GM19395 (cell line): ENCODE results near the gene FCHSD1.
A peak's percentile ranks its signal among the peaks of the same experiment; 100 is the strongest.

Source experiments
- ATAC-seq: cut with Tn5 transposase; IDR thresholded peaks from one replicate; pipeline ENCODE4 v1.9.1; 2021; ENCODE audit warnings: mild to moderate bottlenecking, moderate library complexity; ENCODE audit not compliant: unreplicated experiment

FCHSD1 gene

GRCh38 chr5:141650851-141651727 is at the start of gene FCHSD1:
Gene FCHSD1, minus strand, starts transcription at chr5:141651418. Its CDS starts 50 bp downstream, at chr5:141651368.
- ATAC-seq: peak; percentile 95

- ATAC-seq: no peak
These were observed 46.4 kb upstream of the FCHSD1 start for GRCh38 chr5:141697586-141697985.

- no peak for ATAC-seq
These were observed 45.2 kb upstream of the FCHSD1 start for GRCh38 chr5:141696431-141696830.

- ATAC-seq: no peak
These were observed 44.5 kb upstream of the FCHSD1 start for GRCh38 chr5:141695627-141696215.

- ATAC-seq: no peak
These were observed 43.3 kb upstream of the FCHSD1 start for GRCh38 chr5:141694479-141694878.

- ATAC-seq: no peak
These were observed 41.9 kb upstream of the FCHSD1 start for GRCh38 chr5:141692919-141693725.

- no peak for ATAC-seq
These were observed 41.3 kb upstream of the FCHSD1 start for GRCh38 chr5:141692533-141692888.

- ATAC-seq: peak; percentile 90
These were observed 40.8 kb upstream of the FCHSD1 start for GRCh38 chr5:141691867-141692532.

GRCh38 chr5:141691286-141691866 is 40.2 kb upstream of the FCHSD1 start:
- ATAC-seq: no peak

GRCh38 chr5:141686648-141687416 is 35.6 kb upstream of the FCHSD1 start:
- no peak for ATAC-seq

GRCh38 chr5:141685591-141685990 is 34.4 kb upstream of the FCHSD1 start:
- no peak for ATAC-seq

- no peak for ATAC-seq
These were observed 32.5 kb upstream of the FCHSD1 start for GRCh38 chr5:141683596-141684141.

GRCh38 chr5:141681695-141682641 is 30.8 kb upstream of the FCHSD1 start, which contains the start of gene ARAP3:
Gene ARAP3, minus strand, starts transcription at chr5:141682230. Its CDS starts 1,744 bp downstream, at chr5:141680486.
- ATAC-seq: no peak

- ATAC-seq: no peak
These were observed 30.1 kb upstream of the FCHSD1 start for GRCh38 chr5:141681295-141681694.

GRCh38 chr5:141680751-141681201 is 29.6 kb upstream of the FCHSD1 start:
- ATAC-seq: no peak

GRCh38 chr5:141680178-141680577 is 29.0 kb upstream of the FCHSD1 start:
- no peak for ATAC-seq

- no peak for ATAC-seq
These were observed 26.2 kb upstream of the FCHSD1 start for GRCh38 chr5:141677415-141677814.

- no peak for ATAC-seq
These were observed 24.5 kb upstream of the FCHSD1 start for GRCh38 chr5:141675672-141676071.
